ENCODE measurements around the gene ZNF121.

GRCh38 chr19:9621156-9622037 is 37.1 kb upstream of the ZNF121 start, which contains the start of gene ZNF561:
- no peak for TF ChIP-seq CTCF (IDR thresholded peaks at IDR 0.05)
- TF ChIP-seq POLR2A (IDR thresholded peaks at IDR 0.05) = peak; percentile 6 to 60 (median 60)
